Measurements from ENCODE around the gene SLC2A9. TPM values are rescaled to one million over a fixed set of nuclear protein-coding genes. Genes with fewer than 3 reads are reported as not detected.
A peak's percentile ranks its signal among the peaks of the same experiment; 100 is the strongest.

The SLC2A9 gene
- total RNA-seq, 4 donors from 2014 or later = 0.46 to 10.1 (median 3.1) TPM

- intact Hi-C loops (cut with DNase I; ENCODE audit: low total_unique reads) = no loop called here
- WGBS, 2 donors = 65 to 69% methylated on average over 4 of the region's 4 CpGs
- no peak overlapping the region for H3K4me3 ChIP-seq (ENCODE audit: low read depth, poor library complexity, severe bottlenecking)
- TF ChIP-seq POLR2A (IDR thresholded peaks at IDR 0.05) (no peak), CTCF (IDR thresholded peaks at IDR 0.05) (no peak)
- no peak for DNase-seq (ENCODE audit: low spot score in 2 of 2)
Observed at GRCh38 chr4:9999956-10000561, 21.2 kb downstream of the SLC2A9 start.

- 63 to 64% methylated on average over 4 of the region's 4 CpGs for WGBS, 2 donors
Observed at GRCh38 chr4:9997886-9998285, 23.4 kb downstream of the SLC2A9 start.

GRCh38 chr4:9996319-9997110 is 24.8 kb downstream of the SLC2A9 start:
- DNase-seq (ENCODE audit: low spot score in 2 of 2) = peak in 1 of 2 donors; percentile 37
- TF ChIP-seq CTCF (IDR thresholded peaks at IDR 0.05) (no peak), POLR2A (IDR thresholded peaks at IDR 0.05) (no peak)
- 63 to 69% methylated on average over 6 of the region's 6 CpGs for WGBS, 2 donors
- intact Hi-C loops (cut with DNase I; ENCODE audit: low total_unique reads) = no loop called here
- H3K4me3 ChIP-seq (ENCODE audit: low read depth, poor library complexity, severe bottlenecking) = no peak overlapping the region

More at GRCh38 chr4:9997886-9998285, 23.4 kb downstream of the SLC2A9 start:
- no peak overlapping the region for H3K4me3 ChIP-seq (ENCODE audit: low read depth, poor library complexity, severe bottlenecking)
- no peak for DNase-seq (ENCODE audit: low spot score in 2 of 2)
- intact Hi-C loops (cut with DNase I; ENCODE audit: low total_unique reads) = no loop called here
- TF ChIP-seq POLR2A (IDR thresholded peaks at IDR 0.05) = no peak
- TF ChIP-seq CTCF (IDR thresholded peaks at IDR 0.05) = no peak

- DNase-seq (ENCODE audit: low spot score in 2 of 2) = no peak
- WGBS, 2 donors = 87 to 94% methylated on average over 3 of the region's 3 CpGs
- TF ChIP-seq POLR2A (IDR thresholded peaks at IDR 0.05) = no peak
- no peak for TF ChIP-seq CTCF (IDR thresholded peaks at IDR 0.05)
- intact Hi-C loops (cut with DNase I; ENCODE audit: low total_unique reads) = no loop called here
- H3K4me3 ChIP-seq (ENCODE audit: low read depth, poor library complexity, severe bottlenecking) = no peak overlapping the region
Observed at GRCh38 chr4:9994246-9994847, 26.9 kb downstream of the SLC2A9 start.

- intact Hi-C loops (cut with DNase I; ENCODE audit: low total_unique reads) = no loop called here
- WGBS, 2 donors = 77 to 89% methylated on average over 10 of the region's 10 CpGs
- no peak for DNase-seq (ENCODE audit: low spot score in 2 of 2)
Observed at GRCh38 chr4:9989918-9990635, 31.2 kb downstream of the SLC2A9 start.

More at GRCh38 chr4:9989918-9990635, 31.2 kb downstream of the SLC2A9 start:
- no peak overlapping the region for H3K4me3 ChIP-seq (ENCODE audit: low read depth, poor library complexity, severe bottlenecking)
- TF ChIP-seq CTCF (IDR thresholded peaks at IDR 0.05) (no peak), POLR2A (IDR thresholded peaks at IDR 0.05) (no peak)
